Nephron progenitor cell (in vitro differentiated cells): ENCODE data around the gene ANXA3.
"Not testable (repeated sequence)": the region's sequence is repeated elsewhere in the genome, so short reads cannot be mapped to it uniquely, and the experiment has no call there.

Experiments
- DNase-seq: peaks from one replicate; pipeline ENCODE4 v3.0.0; 2021
- H3K27ac Mint-ChIP-seq: 2 replicates; pipeline ENCODE4 v1.8.0; 2021; ENCODE audit warnings: mild to moderate bottlenecking, moderate library complexity, mixed read lengths
- H3K27me3 Mint-ChIP-seq: 2 replicates; pipeline ENCODE4 v1.8.0; 2021; ENCODE audit warnings: mild to moderate bottlenecking, low read depth, mixed read lengths; ENCODE audit not compliant: poor library complexity
- H3K36me3 Mint-ChIP-seq: 2 replicates; pipeline ENCODE4 v1.8.0; 2021; ENCODE audit warnings: low read depth, mixed read lengths
- H3K4me1 Mint-ChIP-seq: 2 replicates; pipeline ENCODE4 v1.8.0; 2021; ENCODE audit warnings: mixed read lengths
- H3K4me3 Mint-ChIP-seq: 2 replicates; pipeline ENCODE4 v1.8.0; 2021; ENCODE audit warnings: mild to moderate bottlenecking, moderate library complexity, mixed read lengths
- H3K9me3 Mint-ChIP-seq: 2 replicates; pipeline ENCODE4 v1.8.0; 2021; ENCODE audit warnings: mild to moderate bottlenecking, moderate library complexity, mixed read lengths
- TF ChIP-seq, protein P1 (sequence below): fragments of 200-600 bp; sonication (generic); IDR thresholded peaks from 2 replicates; pipeline ENCODE4 v1.5.0; 2021; ENCODE audit warnings: antibody characterized with exemption

Gene ANXA3

DNA sequence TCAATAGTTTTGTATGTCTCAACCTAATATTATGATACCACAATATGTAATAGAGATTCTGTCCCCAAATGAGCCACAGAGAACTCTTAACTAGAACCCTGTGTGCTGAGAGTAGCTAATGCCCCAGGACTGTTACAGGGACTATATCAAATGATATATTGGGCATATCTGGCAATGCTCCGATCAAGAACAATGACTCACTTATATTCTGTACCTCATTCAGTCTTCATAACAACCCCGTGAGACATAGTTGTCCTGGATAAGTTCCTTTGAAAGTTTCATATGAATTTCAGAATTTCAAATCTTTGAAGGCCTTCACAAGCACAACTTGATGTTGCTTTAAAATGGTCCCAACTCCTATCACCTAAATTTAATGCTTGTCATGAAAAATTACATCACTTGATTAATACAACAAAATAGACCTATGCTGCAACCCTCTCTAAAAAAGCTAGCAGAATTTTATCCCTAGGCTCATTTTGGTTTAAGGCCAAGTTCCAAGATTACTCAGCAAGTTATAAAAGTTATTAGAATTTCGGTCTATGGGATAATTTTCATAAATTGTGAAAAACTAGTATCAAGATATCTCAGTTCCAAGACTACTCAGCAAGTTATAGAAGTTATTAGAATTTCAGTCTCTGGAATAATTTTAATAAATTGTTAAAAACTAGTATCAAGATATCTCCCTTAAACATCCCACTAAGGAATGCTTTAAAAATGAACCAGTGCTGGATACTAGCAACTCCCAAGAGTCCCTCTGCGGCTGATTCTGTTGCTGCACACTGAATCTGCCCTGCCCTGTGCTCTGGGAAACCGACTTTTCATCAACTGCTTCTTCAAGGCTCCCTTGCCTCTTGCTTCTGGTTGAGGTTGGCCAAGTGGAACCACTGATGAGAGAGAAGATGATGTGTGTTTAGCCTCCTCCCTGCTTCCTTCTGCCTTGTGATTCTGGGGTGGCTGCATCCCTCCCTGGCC lies 6.0 kb upstream of the ANXA3 start:
- TF ChIP-seq, protein P1, sequence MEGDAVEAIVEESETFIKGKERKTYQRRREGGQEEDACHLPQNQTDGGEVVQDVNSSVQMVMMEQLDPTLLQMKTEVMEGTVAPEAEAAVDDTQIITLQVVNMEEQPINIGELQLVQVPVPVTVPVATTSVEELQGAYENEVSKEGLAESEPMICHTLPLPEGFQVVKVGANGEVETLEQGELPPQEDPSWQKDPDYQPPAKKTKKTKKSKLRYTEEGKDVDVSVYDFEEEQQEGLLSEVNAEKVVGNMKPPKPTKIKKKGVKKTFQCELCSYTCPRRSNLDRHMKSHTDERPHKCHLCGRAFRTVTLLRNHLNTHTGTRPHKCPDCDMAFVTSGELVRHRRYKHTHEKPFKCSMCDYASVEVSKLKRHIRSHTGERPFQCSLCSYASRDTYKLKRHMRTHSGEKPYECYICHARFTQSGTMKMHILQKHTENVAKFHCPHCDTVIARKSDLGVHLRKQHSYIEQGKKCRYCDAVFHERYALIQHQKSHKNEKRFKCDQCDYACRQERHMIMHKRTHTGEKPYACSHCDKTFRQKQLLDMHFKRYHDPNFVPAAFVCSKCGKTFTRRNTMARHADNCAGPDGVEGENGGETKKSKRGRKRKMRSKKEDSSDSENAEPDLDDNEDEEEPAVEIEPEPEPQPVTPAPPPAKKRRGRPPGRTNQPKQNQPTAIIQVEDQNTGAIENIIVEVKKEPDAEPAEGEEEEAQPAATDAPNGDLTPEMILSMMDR: no peak
- H3K36me3 Mint-ChIP-seq: peaks cover 13% of the 10 kb centered on the region
- DNase-seq: no peak
- H3K27ac Mint-ChIP-seq: no peak overlapping the region
- peaks cover 7% of the 10 kb centered on the region for H3K9me3 Mint-ChIP-seq
- H3K4me3 Mint-ChIP-seq: no peak overlapping the region
- no peaks in the 10 kb centered on the region for H3K4me1 Mint-ChIP-seq
- peaks cover 12% of the 10 kb centered on the region for H3K27me3 Mint-ChIP-seq

DNA sequence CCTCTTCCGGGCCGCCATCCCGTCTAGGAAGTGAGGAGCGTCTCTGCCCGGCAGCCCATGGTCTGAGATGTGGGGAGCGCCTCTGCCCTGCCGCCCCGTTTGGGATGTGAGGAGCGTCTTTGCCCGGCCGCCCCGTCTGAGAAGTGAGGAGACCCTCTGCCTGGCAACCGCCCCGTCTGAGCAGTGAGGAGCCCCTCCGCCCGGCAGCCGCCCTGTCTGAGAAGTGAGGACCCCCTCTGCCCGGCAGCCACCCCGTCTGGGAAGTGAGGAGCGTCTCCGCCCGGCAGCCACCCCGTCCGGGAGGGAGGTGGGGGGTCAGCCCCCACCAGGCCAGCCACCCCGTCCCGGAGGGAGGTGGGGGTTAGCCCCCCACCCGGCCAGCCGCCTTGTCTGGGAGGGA lies 3.7 kb upstream of the ANXA3 start:
- H3K4me1 Mint-ChIP-seq, H3K27ac Mint-ChIP-seq, H3K9me3 Mint-ChIP-seq, H3K36me3 Mint-ChIP-seq, DNase-seq, H3K4me3 Mint-ChIP-seq: not testable (repeated sequence)
- peaks cover 31% of the 10 kb centered on the region for H3K27me3 Mint-ChIP-seq

DNA sequence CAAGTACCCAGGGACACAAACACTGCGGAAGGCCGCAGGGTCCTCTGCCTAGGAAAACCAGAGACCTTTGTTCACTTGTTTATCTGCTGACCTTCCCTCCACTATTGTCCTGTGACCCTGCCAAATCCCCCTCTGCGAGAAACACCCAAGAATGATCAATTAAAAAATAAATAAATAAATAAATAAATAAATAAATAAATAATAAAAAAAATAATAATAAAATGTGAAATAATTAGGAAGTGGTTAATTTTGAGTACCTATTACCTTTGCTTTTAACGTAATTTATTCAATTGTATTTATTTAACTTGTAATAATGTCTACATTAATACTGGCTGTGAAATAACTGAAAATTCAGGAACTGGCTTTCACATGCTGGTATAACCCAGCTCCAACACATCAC lies 2.7 kb upstream of the ANXA3 start:
- peaks cover 41% of the 10 kb centered on the region for H3K27me3 Mint-ChIP-seq
- H3K36me3 Mint-ChIP-seq, H3K4me3 Mint-ChIP-seq, H3K27ac Mint-ChIP-seq, DNase-seq, H3K9me3 Mint-ChIP-seq, H3K4me1 Mint-ChIP-seq: not testable (repeated sequence)

DNA sequence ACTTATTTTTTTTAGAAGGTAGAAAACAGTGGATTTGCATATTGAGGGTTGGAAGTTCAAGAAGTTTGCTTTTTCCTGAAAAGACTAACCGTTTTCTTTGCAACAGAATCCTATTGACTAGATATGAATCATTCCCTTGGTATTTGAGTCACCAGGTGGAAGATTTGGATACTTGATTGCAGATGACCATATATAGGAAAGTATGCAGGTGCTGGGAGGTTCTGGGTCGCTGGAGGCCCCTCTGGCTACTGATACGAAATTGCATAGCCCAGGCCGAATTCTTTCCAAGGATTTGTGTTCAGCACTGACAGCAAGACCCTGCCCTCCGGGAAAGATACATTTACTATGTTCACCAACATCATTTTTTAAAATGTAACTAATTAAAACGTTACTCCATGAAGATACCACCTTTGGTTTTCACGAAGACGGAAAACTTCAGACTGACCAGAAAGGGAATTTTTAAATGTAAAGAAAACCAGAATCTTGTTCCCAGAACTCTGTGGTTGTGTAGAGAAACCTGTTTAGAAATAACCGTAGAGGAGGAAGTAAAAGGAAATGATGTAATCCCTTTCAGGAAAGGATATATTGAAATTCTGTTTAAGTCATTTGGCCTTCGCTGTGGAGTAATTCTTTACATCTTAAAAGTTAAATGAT lies 946 bp downstream of the ANXA3 start:
- Mint-ChIP-seq H3K36me3 (no peaks in the 10 kb centered on the region), H3K27me3 (peaks cover 39% of the 10 kb centered on the region), H3K27ac (no peak overlapping the region), H3K4me1 (peaks cover 10% of the 10 kb centered on the region), H3K9me3 (no peaks in the 10 kb centered on the region), H3K4me3 (peak overlapping the region; percentile 67)
- TF ChIP-seq, protein P1: no peak
- no peak for DNase-seq

DNA sequence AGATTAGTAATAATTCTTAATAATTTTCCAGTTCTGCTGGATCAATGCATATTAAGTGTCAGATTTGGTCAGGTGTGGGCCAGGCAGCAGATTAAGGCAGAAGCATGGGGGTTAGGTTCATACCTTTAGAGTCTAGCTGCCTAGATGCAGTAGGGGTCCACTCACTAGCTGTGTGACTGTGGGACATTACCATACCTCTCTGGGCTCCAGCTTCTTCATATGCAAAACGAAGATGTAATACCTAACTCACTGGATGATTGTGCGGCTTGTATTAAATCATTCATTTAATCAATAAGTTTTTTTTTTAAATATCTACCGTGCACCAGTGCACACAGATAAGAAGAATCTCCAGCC lies 1.4 kb downstream of the ANXA3 start:
- TF ChIP-seq, protein P1: no peak
- Mint-ChIP-seq H3K36me3 (no peaks in the 10 kb centered on the region), H3K27ac (no peak overlapping the region), H3K4me3 (no peak overlapping the region), H3K9me3 (no peaks in the 10 kb centered on the region), H3K27me3 (peaks cover 39% of the 10 kb centered on the region), H3K4me1 (peaks cover 10% of the 10 kb centered on the region)
- DNase-seq: no peak

DNA sequence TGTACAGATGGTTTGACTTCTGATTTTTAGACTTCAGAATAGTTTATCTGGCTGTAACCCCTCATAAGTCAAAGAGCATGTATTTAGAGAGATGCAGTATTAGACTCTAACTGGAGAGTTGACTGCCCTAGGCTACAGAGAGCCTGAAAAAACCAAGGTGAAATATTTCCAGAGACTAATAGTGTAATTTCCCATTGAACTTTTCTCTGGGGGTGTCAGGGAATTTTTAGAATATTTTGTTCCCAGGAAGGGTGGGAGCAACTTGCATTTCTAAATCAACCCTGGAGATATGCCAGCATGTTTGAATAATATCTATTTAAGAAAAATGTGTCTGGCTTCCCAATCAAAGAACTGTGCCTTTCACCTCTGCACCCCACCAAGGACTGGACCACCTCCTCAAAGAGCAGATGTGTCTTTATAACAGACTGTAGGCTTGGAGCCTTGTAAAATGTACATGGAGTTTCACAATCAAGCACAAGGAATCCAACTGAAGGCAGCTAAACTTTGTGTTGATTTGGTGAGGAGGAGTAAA lies 2.0 kb downstream of the ANXA3 start:
- peaks cover 39% of the 10 kb centered on the region for H3K27me3 Mint-ChIP-seq
- peaks cover 10% of the 10 kb centered on the region for H3K4me1 Mint-ChIP-seq
- H3K27ac Mint-ChIP-seq: no peak overlapping the region
- TF ChIP-seq, protein P1: no peak
- no peaks in the 10 kb centered on the region for H3K9me3 Mint-ChIP-seq
- no peak for DNase-seq
- H3K4me3 Mint-ChIP-seq: no peak overlapping the region
- no peaks in the 10 kb centered on the region for H3K36me3 Mint-ChIP-seq
